ENCODE measurements around the gene STRADA. TPM values are rescaled to one million over a fixed set of nuclear protein-coding genes. Genes with fewer than 3 reads are reported as not detected.

STRADA gene
- total and polyA plus RNA-seq, 2 of the 8 experiments (the other 6 are each of a cell fraction or from before 2014, with no cell fraction given): 35.6 to 43.3 TPM

GRCh38 chr17:63705657-63706056 lies 35.9 kb downstream of the STRADA start (continued):
- TF ChIP-seq GTF2F1 (IDR thresholded peaks at IDR 0.05; ENCODE audit: borderline replicate concordance, low read depth, low read length) (no peak), MAFK (IDR thresholded peaks at IDR 0.05; ENCODE audit: low read depth, low read length) (no peak), ATF2 (IDR thresholded peaks at IDR 0.05; ENCODE audit: low read length) (no peak), SP1 (IDR thresholded peaks at IDR 0.05; ENCODE audit: low read depth, low read length) (no peak), RBBP5 (IDR thresholded peaks at IDR 0.05; ENCODE audit: borderline replicate concordance, low read depth, low read length) (no peak), TAF7 (optimal IDR thresholded peaks at IDR 0.05; ENCODE audit: borderline replicate concordance, low read depth, low read length) (no peak)

Measured in H1 (cell line).